H9 (cell line): ENCODE data around the gene NUDT16. TPM values are rescaled to one million over a fixed set of nuclear protein-coding genes. Genes with fewer than 3 reads are reported as not detected.
"Not testable (repeated sequence)": the region's sequence is repeated elsewhere in the genome, so short reads cannot be mapped to it uniquely, and the experiment has no call there.

ENCODE experiments used
- DNase-seq: peaks from one replicate; pipeline ENCODE4 v3.0.0-alpha.2; 2017
- H2AFZ ChIP-seq: one replicate; pipeline ENCODE4 v1.6.1; 2013; ENCODE audit warnings: mild to moderate bottlenecking, low read length, control low read depth, moderate library complexity
- H2AK5ac ChIP-seq: 2 replicates; pipeline ENCODE4 v1.6.1; 2013; ENCODE audit warnings: low read length, control low read depth, mixed read lengths; ENCODE audit not compliant: insufficient read length
- H2BK120ac ChIP-seq: one replicate; pipeline ENCODE4 v1.6.1; 2013; ENCODE audit warnings: low read depth, mild to moderate bottlenecking, low read length, control low read depth, inconsistent platforms; ENCODE audit not compliant: poor library complexity, severe bottlenecking
- H2BK12ac ChIP-seq: 2 replicates; pipeline ENCODE4 v1.6.1; 2013; ENCODE audit warnings: low read length, control low read depth, mixed read lengths, low read depth; ENCODE audit not compliant: insufficient read length
- H2BK15ac ChIP-seq: 2 replicates; pipeline ENCODE4 v1.6.1; 2013; ENCODE audit warnings: low read depth, low read length, control low read depth
- H2BK20ac ChIP-seq: one replicate; pipeline ENCODE4 v1.6.1; 2013; ENCODE audit warnings: low read depth, mild to moderate bottlenecking, low read length, control low read depth, inconsistent platforms; ENCODE audit not compliant: poor library complexity, severe bottlenecking
- H2BK5ac ChIP-seq: 2 replicates; pipeline ENCODE4 v1.6.1; 2013; ENCODE audit warnings: low read length, control low read depth, mixed read lengths; ENCODE audit not compliant: insufficient read length
- H3K14ac ChIP-seq: 2 replicates; pipeline ENCODE4 v1.6.1; 2013; ENCODE audit warnings: low read length, control low read depth; ENCODE audit not compliant: insufficient read depth
- H3K18ac ChIP-seq: 2 replicates; pipeline ENCODE4 v1.6.1; 2013; ENCODE audit warnings: low read depth, mild to moderate bottlenecking, mixed read lengths, low read length, control low read depth; ENCODE audit not compliant: insufficient read length
- H3K23ac ChIP-seq: 2 replicates; pipeline ENCODE4 v1.6.1; 2013; ENCODE audit warnings: low read length, control low read depth, mixed read lengths, low read depth; ENCODE audit not compliant: insufficient read length
- H3K23me2 ChIP-seq: 2 replicates; pipeline ENCODE4 v1.6.1; 2013; ENCODE audit warnings: low read depth, mild to moderate bottlenecking, mixed read lengths, low read length, control low read depth; ENCODE audit not compliant: insufficient read length, poor library complexity, severe bottlenecking
- H3K27ac ChIP-seq: 2 replicates; pipeline ENCODE4 v1.5.1; 2013; ENCODE audit warnings: low read length, control low read depth, mixed read lengths, low read depth; ENCODE audit not compliant: insufficient read length
- H3K27me3 ChIP-seq: 2 replicates; pipeline ENCODE4 v1.6.1; 2013; ENCODE audit warnings: low read length, control low read depth, inconsistent platforms; ENCODE audit not compliant: insufficient read depth
- H3K4ac ChIP-seq: 2 replicates; pipeline ENCODE4 v1.6.1; 2013; ENCODE audit warnings: low read depth, mild to moderate bottlenecking, control low read depth, inconsistent platforms, low read length, moderate library complexity
- H3K4me1 ChIP-seq: 2 replicates; pipeline ENCODE4 v1.6.1; 2013; ENCODE audit warnings: low read length, control low read depth, inconsistent platforms; ENCODE audit not compliant: insufficient read depth
- H3K4me2 ChIP-seq: 2 replicates; pipeline ENCODE4 v1.6.1; 2013; ENCODE audit warnings: low read length, control low read depth, mixed read lengths; ENCODE audit not compliant: insufficient read length, insufficient read depth
- H3K56ac ChIP-seq: 2 replicates; pipeline ENCODE4 v1.6.1; 2013; ENCODE audit warnings: low read depth, mild to moderate bottlenecking, mixed read lengths, low read length, control low read depth; ENCODE audit not compliant: insufficient read length
- H3K79me1 ChIP-seq: 2 replicates; pipeline ENCODE4 v1.6.1; 2013; ENCODE audit warnings: low read depth, mild to moderate bottlenecking, moderate library complexity, low read length, control low read depth, inconsistent platforms; ENCODE audit not compliant: insufficient read depth, poor library complexity, severe bottlenecking
- H3K79me2 ChIP-seq: 2 replicates; pipeline ENCODE4 v1.6.1; 2013; ENCODE audit warnings: low read length, control low read depth, inconsistent platforms; ENCODE audit not compliant: insufficient read depth
- H3K9ac ChIP-seq: 2 replicates; pipeline ENCODE4 v1.6.1; 2013; ENCODE audit warnings: low read length, control low read depth, mixed read lengths; ENCODE audit not compliant: insufficient read length; ENCODE audit errors: extremely low read depth
- H3K9me3 ChIP-seq: one replicate; pipeline ENCODE4 v1.6.1; 2013; ENCODE audit warnings: low read depth, low read length, inconsistent platforms; ENCODE audit not compliant: control insufficient read depth
- H3T11ph ChIP-seq: one replicate; pipeline ENCODE4 v1.6.1; 2013; ENCODE audit warnings: mild to moderate bottlenecking, low read length, control low read depth, inconsistent platforms
- H4K20me1 ChIP-seq: one replicate; pipeline ENCODE4 v1.6.1; 2013; ENCODE audit not compliant: control insufficient read depth, insufficient read length, insufficient read depth
- H4K5ac ChIP-seq: 2 replicates; pipeline ENCODE4 v1.6.1; 2013; ENCODE audit warnings: low read depth, mild to moderate bottlenecking, mixed read lengths, low read length, control low read depth; ENCODE audit not compliant: insufficient read length
- H4K8ac ChIP-seq: replicated peaks from 2 replicates; pipeline ENCODE4 v1.6.1; 2013; ENCODE audit warnings: low read length, control low read depth, mixed read lengths, low read depth; ENCODE audit not compliant: insufficient read length
- H4K91ac ChIP-seq: 2 replicates; pipeline ENCODE4 v1.6.1; 2013; ENCODE audit warnings: low read depth, mild to moderate bottlenecking, moderate library complexity, mixed read lengths, low read length, control low read depth; ENCODE audit not compliant: insufficient read length
- H3K27ac Mint-ChIP-seq, 3 experiments: 2 replicates in 2 of 3; 3 replicates in 1 of 3; pipeline ENCODE4 v1.8.0; 2020 to 2021; ENCODE audit warnings: mixed read lengths in 3 of 3, mild to moderate bottlenecking in 1 of 3, moderate library complexity in 1 of 3
- H3K27me3 Mint-ChIP-seq: 2 replicates; pipeline ENCODE4 v1.8.0; 2021; ENCODE audit warnings: low read depth, mild to moderate bottlenecking, moderate library complexity, mixed read lengths
- H3K36me3 Mint-ChIP-seq, 3 experiments: 2 replicates in 2 of 3; 3 replicates in 1 of 3; pipeline ENCODE4 v1.8.0; 2020 to 2021; ENCODE audit warnings: low read depth in 3 of 3, mixed read lengths in 3 of 3; ENCODE audit not compliant: insufficient read depth in 1 of 3
- H3K4me1 Mint-ChIP-seq, 2 experiments: 2 replicates each; pipeline ENCODE4 v1.8.0; 2020; ENCODE audit warnings: mixed read lengths in 2 of 2
- H3K4me3 Mint-ChIP-seq, 2 experiments: 2 replicates in 1 of 2; 3 replicates in 1 of 2; pipeline ENCODE4 v1.8.0; 2020 to 2021; ENCODE audit warnings: mild to moderate bottlenecking in 2 of 2, mixed read lengths in 2 of 2, moderate library complexity in 1 of 2
- H3K9me3 Mint-ChIP-seq, 2 experiments: 2 replicates in 1 of 2; 3 replicates in 1 of 2; pipeline ENCODE4 v1.8.0; 2020; ENCODE audit warnings: mild to moderate bottlenecking in 2 of 2, mixed read lengths in 2 of 2, moderate library complexity in 1 of 2
- CTCF ChIP-seq: fragments of 200-600 bp; sonication (generic); conservative IDR thresholded peaks from 3 replicates; pipeline ENCODE4 v1.8.0; 2021; ENCODE audit warnings: antibody characterized with exemption, mild to moderate bottlenecking
- WGBS: extraction: QIAGEN DNeasy Blood & Tissue Kit; methylation state at CpG from one replicate; pipeline ENCODE4 v1.1.7; 2013; ENCODE audit warnings: missing lambda C conversion rate, low lambda C conversion rate, mixed read lengths; ENCODE audit not compliant: insufficient read length; ENCODE audit errors: extremely low coverage; 5-methylcytosine and 5-hydroxymethylcytosine counted together
- total RNA-seq: library from RNA; stranded (reverse); gene quantifications from 2 replicates; pipeline ENCODE4 v1.2.1, GENCODE V29; 2021

Gene NUDT16
- total RNA-seq, 1 experiment from 2014 or later = 18.2 TPM

GRCh38 chr3:131360191-131360755 is 21.3 kb upstream of the NUDT16 start:
- Histone ChIP-seq H3K4me1 (no peaks in the 10 kb centered on the region), H4K20me1 (no peaks in the 10 kb centered on the region), H3K18ac (no peak overlapping the region), H2AFZ (no peak overlapping the region), H2BK5ac (no peak overlapping the region), H3K4me2 (no peak overlapping the region), H3K9me3 (no peaks in the 10 kb centered on the region), H3K79me1 (no peaks in the 10 kb centered on the region), H3K56ac (no peak overlapping the region), H3K4ac (no peak overlapping the region), H4K91ac (no peak overlapping the region), H3K23ac (no peak overlapping the region), H3K27me3 (no peaks in the 10 kb centered on the region), H3K27ac (no peak overlapping the region), H3T11ph (no peak overlapping the region), H3K9ac (no peak overlapping the region), H2BK20ac (no peak overlapping the region), H2BK120ac (no peak overlapping the region), H3K14ac (no peak overlapping the region), H3K23me2 (peaks cover 4% of the 10 kb centered on the region), H4K8ac (no peak overlapping the region), H4K5ac (no peak overlapping the region), H2BK12ac (no peak overlapping the region), H3K79me2 (no peaks in the 10 kb centered on the region), H2AK5ac (no peak overlapping the region), H2BK15ac (no peak overlapping the region)
- H3K4me3 Mint-ChIP-seq = no peak overlapping the region
- DNase-seq = no peak
- H3K4me1 Mint-ChIP-seq = peaks cover 14 to 21% of the 10 kb centered on the region in 2 experiments
- no peak for TF ChIP-seq CTCF
- peaks cover 0 to 31% (median 15%) of the 10 kb centered on the region in 3 experiments; a peak in 5 of 7 replicates for H3K36me3 Mint-ChIP-seq
- WGBS = no CpG with 5 or more reads among the region's 4 CpGs
- no peak overlapping the region; a peak in 1 of 7 replicates for H3K27ac Mint-ChIP-seq
- no peaks in the 10 kb centered on the region; the same call in 1 of the 2 replicates for H3K27me3 Mint-ChIP-seq
- peaks cover 0 to 15% of the 10 kb centered on the region in 2 experiments; a peak in 2 of 5 replicates for H3K9me3 Mint-ChIP-seq

- H3K4me1 ChIP-seq, H2AFZ ChIP-seq, H4K5ac ChIP-seq, DNase-seq, H2BK5ac ChIP-seq, H3K9ac ChIP-seq, H3K79me1 ChIP-seq, H2BK15ac ChIP-seq, H3T11ph ChIP-seq, H3K27me3 ChIP-seq, H4K20me1 ChIP-seq, H4K91ac ChIP-seq, H3K4ac ChIP-seq, H3K56ac ChIP-seq, H2BK12ac ChIP-seq, H3K27me3 Mint-ChIP-seq, H4K8ac ChIP-seq, H2BK20ac ChIP-seq, H3K79me2 ChIP-seq, H3K23me2 ChIP-seq, H3K27ac ChIP-seq, H3K14ac ChIP-seq, H3K23ac ChIP-seq, H2AK5ac ChIP-seq, H2BK120ac ChIP-seq, H3K9me3 ChIP-seq: not testable (repeated sequence)
- Histone ChIP-seq H3K18ac (peak overlapping the region; percentile 33), H3K4me2 (peak overlapping the region; percentile 56)
- Mint-ChIP-seq H3K27ac (peak overlapping the region in 2 of 3 experiments; percentile 14 to 79; a peak in 3 of 7 replicates), H3K4me1 (peaks cover 14 to 21% of the 10 kb centered on the region in 2 experiments), H3K4me3 (peak overlapping the region; percentile 65 to 82), H3K36me3 (peaks cover 0 to 39% (median 23%) of the 10 kb centered on the region in 3 experiments; a peak in 5 of 7 replicates), H3K9me3 (peaks cover 3 to 23% of the 10 kb centered on the region in 2 experiments; a peak in 2 of 5 replicates)
- no CpG with 5 or more reads among the region's 7 CpGs for WGBS
Observed at GRCh38 chr3:131361066-131361463, 20.5 kb upstream of the NUDT16 start.
